Measurements from ENCODE around the gene FEM1B. TPM values are rescaled to one million over a fixed set of nuclear protein-coding genes. Genes with fewer than 3 reads are reported as not detected.

The FEM1B gene
- total RNA-seq, 2 experiments from 2014 or later: 83.2 to 94.9 TPM

- no peak overlapping the region for H3K4me3 ChIP-seq (ENCODE audit: low read length)
- CTCF ChIA-PET: no interaction called here
- Mint-ChIP-seq H3K4me3 (no peak overlapping the region), H3K4me1 (ENCODE audit: low read depth) (peaks cover 10% of the 10 kb centered on the region), H3K36me3 (ENCODE audit: low read depth) (no peaks in the 10 kb centered on the region), H3K9me3 (no peaks in the 10 kb centered on the region), H3K27me3 (no peaks in the 10 kb centered on the region), H3K27ac (no peak overlapping the region)
- ATAC-seq (ENCODE audit: poor library complexity): no peak
- no peak for TF ChIP-seq CTCF (IDR thresholded peaks at IDR 0.05)
- H3K4me1 ChIP-seq (ENCODE audit: insufficient read depth, low read length): no peaks in the 10 kb centered on the region
- intact Hi-C loops (cut with DNase I, micrococcal nuclease): no loop called here
- POLR2A ChIA-PET: interaction anchor here (1.6 kb wide), 1 partner anchor 16 kb away, joined by 3 read pairs; no protein-coding TSS in a partner anchor
- H3K27me3 ChIP-seq (ENCODE audit: control insufficient read depth in 1 of 2, insufficient read depth in 2 of 2, low read length in 2 of 2): no peaks in the 10 kb centered on the region
- DNase-seq: peak in 1 of 14 experiments; percentile 17
- H3K27ac ChIP-seq (ENCODE audit: low read depth in 1 of 2, low read length in 2 of 2): no peak overlapping the region
- no peaks in the 10 kb centered on the region for H3K9me3 ChIP-seq (ENCODE audit: control insufficient read depth in 1 of 2, insufficient read depth in 1 of 2, low read length in 2 of 2)
- H3K36me3 ChIP-seq (ENCODE audit: insufficient read depth, low read length): no peaks in the 10 kb centered on the region
Observed at GRCh38 chr15:68312701-68313204, 35.2 kb downstream of the FEM1B start.

- Histone ChIP-seq H3K4me3 (ENCODE audit: low read length) (no peak overlapping the region), H3K36me3 (ENCODE audit: insufficient read depth, low read length) (no peaks in the 10 kb centered on the region), H3K9me3 (ENCODE audit: control insufficient read depth in 1 of 2, insufficient read depth in 1 of 2, low read length in 2 of 2) (no peaks in the 10 kb centered on the region), H3K4me1 (ENCODE audit: insufficient read depth, low read length) (no peaks in the 10 kb centered on the region), H3K27me3 (ENCODE audit: control insufficient read depth in 1 of 2, insufficient read depth in 2 of 2, low read length in 2 of 2) (no peaks in the 10 kb centered on the region), H3K27ac (ENCODE audit: low read depth in 1 of 2, low read length in 2 of 2) (no peak overlapping the region)
- no peaks in the 10 kb centered on the region for H3K36me3 Mint-ChIP-seq (ENCODE audit: low read depth)
- POLR2A ChIA-PET: no interaction called here
- no peaks in the 10 kb centered on the region for H3K27me3 Mint-ChIP-seq
- no peaks in the 10 kb centered on the region for H3K9me3 Mint-ChIP-seq
- no peak for TF ChIP-seq CTCF (IDR thresholded peaks at IDR 0.05)
- intact Hi-C loops (cut with DNase I, micrococcal nuclease): no loop called here
- no peak overlapping the region for H3K27ac Mint-ChIP-seq
- CTCF ChIA-PET: interaction anchor here (1.4 kb wide), 1 partner anchor 8 kb away, joined by 4 read pairs; no protein-coding TSS in a partner anchor
- ATAC-seq (ENCODE audit: poor library complexity): no peak
- DNase-seq: peak in 1 of 14 experiments; percentile 24
- H3K4me1 Mint-ChIP-seq (ENCODE audit: low read depth): peaks cover 10% of the 10 kb centered on the region
- no peak overlapping the region for H3K4me3 Mint-ChIP-seq
Observed at GRCh38 chr15:68313501-68314410, 36.2 kb downstream of the FEM1B start.

GRCh38 chr15:68314563-68314962 lies 37.0 kb downstream of the FEM1B start:
- H3K36me3 Mint-ChIP-seq (ENCODE audit: low read depth): no peaks in the 10 kb centered on the region
- H3K4me1 Mint-ChIP-seq (ENCODE audit: low read depth): peaks cover 10% of the 10 kb centered on the region
- no peaks in the 10 kb centered on the region for H3K27me3 Mint-ChIP-seq
- intact Hi-C loops (cut with DNase I, micrococcal nuclease): no loop called here
- Histone ChIP-seq H3K4me1 (ENCODE audit: insufficient read depth, low read length) (no peaks in the 10 kb centered on the region), H3K4me3 (ENCODE audit: low read length) (no peak overlapping the region), H3K36me3 (ENCODE audit: insufficient read depth, low read length) (no peaks in the 10 kb centered on the region), H3K9me3 (ENCODE audit: control insufficient read depth in 1 of 2, insufficient read depth in 1 of 2, low read length in 2 of 2) (no peaks in the 10 kb centered on the region), H3K27me3 (ENCODE audit: control insufficient read depth in 1 of 2, insufficient read depth in 2 of 2, low read length in 2 of 2) (no peaks in the 10 kb centered on the region), H3K27ac (ENCODE audit: low read depth in 1 of 2, low read length in 2 of 2) (no peak overlapping the region)
- H3K27ac Mint-ChIP-seq: no peak overlapping the region
- ChIA-PET POLR2A (interaction anchor here (1.3 to 2.1 kb wide), 2 partner anchors 8 to 14 kb away, joined by 5 to 6 read pairs; no protein-coding TSS in a partner anchor), CTCF (interaction anchor here (1.4 kb wide), 1 partner anchor 8 kb away, joined by 4 read pairs; no protein-coding TSS in a partner anchor)
- H3K4me3 Mint-ChIP-seq: no peak overlapping the region
- ATAC-seq (ENCODE audit: poor library complexity) (no peak), DNase-seq (peak in 1 of 14 experiments; percentile 28)
- H3K9me3 Mint-ChIP-seq: no peaks in the 10 kb centered on the region
- TF ChIP-seq CTCF (IDR thresholded peaks at IDR 0.05): no peak
